Measurements from ENCODE around the gene PGM2. TPM values are rescaled to one million over a fixed set of nuclear protein-coding genes. Genes with fewer than 3 reads are reported as not detected.
A peak's percentile ranks its signal among the peaks of the same experiment; 100 is the strongest.

Gene PGM2
- total RNA-seq, 2 donors from 2014 or later: 21.5 to 25.1 TPM

GRCh38 chr4:37852376-37852775, 25.9 kb downstream of the PGM2 start:
- Histone ChIP-seq H3K27me3 (ENCODE audit: control insufficient read depth, insufficient read depth, low read length, poor library complexity, severe bottlenecking) (no peaks in the 10 kb centered on the region), H3K27ac (ENCODE audit: low read depth, low read length) (no peak overlapping the region), H3K36me3 (ENCODE audit: control insufficient read depth, insufficient read depth, low read length) (peaks cover 43% of the 10 kb centered on the region), H3K9me3 (ENCODE audit: control insufficient read depth, low read length) (no peaks in the 10 kb centered on the region), H3K9ac (ENCODE audit: extremely low read depth, low read length, poor library complexity, severe bottlenecking) (no peak overlapping the region), H3K4me3 (ENCODE audit: low read length) (no peak overlapping the region), H3K4me1 (ENCODE audit: control insufficient read depth, insufficient read depth, low read length) (no peaks in the 10 kb centered on the region)
- Mint-ChIP-seq H3K27me3 (ENCODE audit: insufficient read depth) (no peaks in the 10 kb centered on the region), H3K27ac (peak overlapping the region; percentile 50), H3K9me3 (no peaks in the 10 kb centered on the region), H3K36me3 (ENCODE audit: low read depth) (peaks cover 41% of the 10 kb centered on the region), H3K4me3 (no peak overlapping the region), H3K4me1 (no peaks in the 10 kb centered on the region)
- no peak for TF ChIP-seq CTCF (conservative IDR thresholded peaks at IDR 0.05)
- no peak for DNase-seq
- WGBS, 2 experiments (ENCODE audit: insufficient coverage in 1 of 2, insufficient read length in 1 of 2): 96% methylated on average over 2 of the region's 2 CpGs; no CpG with 5 or more reads in 1 of the 2 experiments

GRCh38 chr4:37858112-37858511, 31.6 kb downstream of the PGM2 start:
- no peaks in the 10 kb centered on the region for H3K27me3 ChIP-seq (ENCODE audit: control insufficient read depth, insufficient read depth, low read length, poor library complexity, severe bottlenecking)
- no peaks in the 10 kb centered on the region for H3K9me3 ChIP-seq (ENCODE audit: control insufficient read depth, low read length)
- H3K36me3 ChIP-seq (ENCODE audit: control insufficient read depth, insufficient read depth, low read length): peaks cover 44% of the 10 kb centered on the region
- no peak overlapping the region for H3K4me3 ChIP-seq (ENCODE audit: low read length)
- no peak overlapping the region for H3K27ac Mint-ChIP-seq
- H3K4me3 Mint-ChIP-seq: no peak overlapping the region
- H3K4me1 Mint-ChIP-seq: no peaks in the 10 kb centered on the region
- 94% methylated on average over 3 to 4 of the region's 4 CpGs for WGBS, 2 experiments (ENCODE audit: insufficient coverage in 1 of 2, insufficient read length in 1 of 2)
- H3K9ac ChIP-seq (ENCODE audit: extremely low read depth, low read length, poor library complexity, severe bottlenecking): no peak overlapping the region
- no peak for DNase-seq
- no peaks in the 10 kb centered on the region for H3K4me1 ChIP-seq (ENCODE audit: control insufficient read depth, insufficient read depth, low read length)
- H3K27me3 Mint-ChIP-seq (ENCODE audit: insufficient read depth): no peaks in the 10 kb centered on the region
- H3K9me3 Mint-ChIP-seq: no peaks in the 10 kb centered on the region
- TF ChIP-seq CTCF (conservative IDR thresholded peaks at IDR 0.05): no peak
- H3K27ac ChIP-seq (ENCODE audit: low read depth, low read length): no peak overlapping the region
- peaks cover 22% of the 10 kb centered on the region for H3K36me3 Mint-ChIP-seq (ENCODE audit: low read depth)

DNA sequence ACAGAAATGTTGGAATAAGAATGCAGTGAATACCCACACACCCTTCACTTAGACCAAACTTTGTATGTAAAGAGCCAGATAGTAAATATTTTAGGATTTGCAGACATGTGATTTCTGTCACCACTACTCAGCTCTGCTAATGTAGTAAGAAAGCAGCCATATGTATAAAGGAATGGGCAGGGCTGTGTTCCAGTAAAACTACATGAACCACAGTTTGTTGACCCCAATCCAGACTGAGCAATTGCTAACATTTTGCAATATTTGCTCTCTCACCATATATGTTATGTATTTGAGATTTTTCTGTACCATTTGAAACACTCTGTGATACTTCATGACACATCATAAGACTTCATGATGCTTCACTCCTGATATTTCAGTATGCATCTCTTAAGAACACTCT, 32.4 kb downstream of the PGM2 start:
- Histone ChIP-seq H3K9ac (ENCODE audit: extremely low read depth, low read length, poor library complexity, severe bottlenecking) (no peak overlapping the region), H3K27ac (ENCODE audit: low read depth, low read length) (no peak overlapping the region), H3K9me3 (ENCODE audit: control insufficient read depth, low read length) (no peaks in the 10 kb centered on the region), H3K4me1 (ENCODE audit: control insufficient read depth, insufficient read depth, low read length) (no peaks in the 10 kb centered on the region), H3K36me3 (ENCODE audit: control insufficient read depth, insufficient read depth, low read length) (peaks cover 40% of the 10 kb centered on the region), H3K4me3 (ENCODE audit: low read length) (no peak overlapping the region), H3K27me3 (ENCODE audit: control insufficient read depth, insufficient read depth, low read length, poor library complexity, severe bottlenecking) (no peaks in the 10 kb centered on the region)
- TF ChIP-seq CTCF (conservative IDR thresholded peaks at IDR 0.05): no peak
- H3K27ac Mint-ChIP-seq: no peak overlapping the region
- no peak for DNase-seq
- no peak overlapping the region for H3K4me3 Mint-ChIP-seq
- peaks cover 27% of the 10 kb centered on the region for H3K36me3 Mint-ChIP-seq (ENCODE audit: low read depth)
- H3K4me1 Mint-ChIP-seq: no peaks in the 10 kb centered on the region
- no peaks in the 10 kb centered on the region for H3K27me3 Mint-ChIP-seq (ENCODE audit: insufficient read depth)
- no peaks in the 10 kb centered on the region for H3K9me3 Mint-ChIP-seq
